ENCODE measurements around the gene XRCC1.
"Not testable (repeated sequence)": the region's sequence is repeated elsewhere in the genome, so short reads cannot be mapped to it uniquely, and the experiment has no call there.

DNA sequence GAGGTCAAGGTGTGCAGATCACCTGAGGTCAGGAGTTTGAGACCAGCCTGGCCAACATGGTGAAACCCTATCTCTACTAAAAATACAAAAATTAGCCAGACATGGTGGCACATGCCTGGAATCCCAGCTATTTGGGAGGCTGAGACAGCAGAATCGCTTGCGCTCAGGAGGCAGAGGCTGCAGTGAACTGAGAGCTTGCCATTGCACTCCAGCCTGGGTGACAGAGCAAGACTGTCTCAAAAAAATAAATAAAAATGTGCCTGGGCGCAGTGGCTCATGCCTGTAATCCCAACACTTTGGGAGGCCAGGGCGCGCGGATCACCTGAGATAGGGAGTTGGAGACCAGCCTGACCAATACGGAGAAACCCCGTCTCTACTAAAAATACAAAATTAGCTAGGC lies 51.6 kb downstream of the XRCC1 start:
- TF ChIP-seq, protein P1, sequence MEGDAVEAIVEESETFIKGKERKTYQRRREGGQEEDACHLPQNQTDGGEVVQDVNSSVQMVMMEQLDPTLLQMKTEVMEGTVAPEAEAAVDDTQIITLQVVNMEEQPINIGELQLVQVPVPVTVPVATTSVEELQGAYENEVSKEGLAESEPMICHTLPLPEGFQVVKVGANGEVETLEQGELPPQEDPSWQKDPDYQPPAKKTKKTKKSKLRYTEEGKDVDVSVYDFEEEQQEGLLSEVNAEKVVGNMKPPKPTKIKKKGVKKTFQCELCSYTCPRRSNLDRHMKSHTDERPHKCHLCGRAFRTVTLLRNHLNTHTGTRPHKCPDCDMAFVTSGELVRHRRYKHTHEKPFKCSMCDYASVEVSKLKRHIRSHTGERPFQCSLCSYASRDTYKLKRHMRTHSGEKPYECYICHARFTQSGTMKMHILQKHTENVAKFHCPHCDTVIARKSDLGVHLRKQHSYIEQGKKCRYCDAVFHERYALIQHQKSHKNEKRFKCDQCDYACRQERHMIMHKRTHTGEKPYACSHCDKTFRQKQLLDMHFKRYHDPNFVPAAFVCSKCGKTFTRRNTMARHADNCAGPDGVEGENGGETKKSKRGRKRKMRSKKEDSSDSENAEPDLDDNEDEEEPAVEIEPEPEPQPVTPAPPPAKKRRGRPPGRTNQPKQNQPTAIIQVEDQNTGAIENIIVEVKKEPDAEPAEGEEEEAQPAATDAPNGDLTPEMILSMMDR (IDR thresholded peaks at IDR 0.05): not testable (repeated sequence)
- TF ChIP-seq POLR2AphosphoS5 (IDR thresholded peaks at IDR 0.05; ENCODE audit: low read depth, low read length): not testable (repeated sequence)
- TF ChIP-seq, protein P2, sequence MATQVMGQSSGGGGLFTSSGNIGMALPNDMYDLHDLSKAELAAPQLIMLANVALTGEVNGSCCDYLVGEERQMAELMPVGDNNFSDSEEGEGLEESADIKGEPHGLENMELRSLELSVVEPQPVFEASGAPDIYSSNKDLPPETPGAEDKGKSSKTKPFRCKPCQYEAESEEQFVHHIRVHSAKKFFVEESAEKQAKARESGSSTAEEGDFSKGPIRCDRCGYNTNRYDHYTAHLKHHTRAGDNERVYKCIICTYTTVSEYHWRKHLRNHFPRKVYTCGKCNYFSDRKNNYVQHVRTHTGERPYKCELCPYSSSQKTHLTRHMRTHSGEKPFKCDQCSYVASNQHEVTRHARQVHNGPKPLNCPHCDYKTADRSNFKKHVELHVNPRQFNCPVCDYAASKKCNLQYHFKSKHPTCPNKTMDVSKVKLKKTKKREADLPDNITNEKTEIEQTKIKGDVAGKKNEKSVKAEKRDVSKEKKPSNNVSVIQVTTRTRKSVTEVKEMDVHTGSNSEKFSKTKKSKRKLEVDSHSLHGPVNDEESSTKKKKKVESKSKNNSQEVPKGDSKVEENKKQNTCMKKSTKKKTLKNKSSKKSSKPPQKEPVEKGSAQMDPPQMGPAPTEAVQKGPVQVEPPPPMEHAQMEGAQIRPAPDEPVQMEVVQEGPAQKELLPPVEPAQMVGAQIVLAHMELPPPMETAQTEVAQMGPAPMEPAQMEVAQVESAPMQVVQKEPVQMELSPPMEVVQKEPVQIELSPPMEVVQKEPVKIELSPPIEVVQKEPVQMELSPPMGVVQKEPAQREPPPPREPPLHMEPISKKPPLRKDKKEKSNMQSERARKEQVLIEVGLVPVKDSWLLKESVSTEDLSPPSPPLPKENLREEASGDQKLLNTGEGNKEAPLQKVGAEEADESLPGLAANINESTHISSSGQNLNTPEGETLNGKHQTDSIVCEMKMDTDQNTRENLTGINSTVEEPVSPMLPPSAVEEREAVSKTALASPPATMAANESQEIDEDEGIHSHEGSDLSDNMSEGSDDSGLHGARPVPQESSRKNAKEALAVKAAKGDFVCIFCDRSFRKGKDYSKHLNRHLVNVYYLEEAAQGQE (IDR thresholded peaks at IDR 0.05; ENCODE audit: insufficient read depth in 1 of 2, low read depth in 2 of 2, low read length in 1 of 2): not testable (repeated sequence)
